Esophagus muscularis mucosa (tissue), 3 donors: ENCODE measurements around the gene CYP26B1.

Source experiments
- POLR2A ChIP-seq: fragments of 450-650 bp; IDR thresholded peaks from one replicate; pipeline ENCODE4 v1.6.1; 2017; ENCODE audit warnings: antibody characterized with exemption, moderate library complexity, mild to moderate bottlenecking, low read depth
- TF ChIP-seq, protein P1 (sequence below), 3 experiments: fragments of 200-600 bp in 2 of 3; fragments of 450-650 bp in 1 of 3; sonication (generic) in 2 of 3; IDR thresholded peaks; one replicate each; pipeline ENCODE4 v1.5.1; 2017 to 2019; ENCODE audit warnings: antibody characterized with exemption in 3 of 3, mild to moderate bottlenecking in 2 of 3, moderate library complexity in 1 of 3

DNA sequence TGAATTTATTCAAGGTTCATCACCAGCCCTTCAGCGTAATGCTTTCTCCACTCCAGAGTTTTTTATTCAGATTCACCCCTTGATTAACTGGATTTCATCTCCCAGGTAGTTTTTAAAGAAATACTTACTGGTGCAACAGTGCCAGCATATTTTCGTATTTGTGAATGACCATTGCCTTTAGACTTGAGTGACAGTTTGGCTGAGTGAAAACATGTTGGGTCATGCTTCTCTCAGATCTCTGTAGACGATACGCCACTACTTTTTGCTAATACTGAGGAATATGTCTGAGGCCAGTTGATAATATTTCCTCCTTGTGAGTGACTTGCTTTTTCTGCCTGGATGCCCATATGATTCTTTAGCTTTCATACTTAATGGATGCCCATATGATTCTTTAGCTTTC, 51.5 kb downstream of the CYP26B1 start:
- TF ChIP-seq, protein P1, sequence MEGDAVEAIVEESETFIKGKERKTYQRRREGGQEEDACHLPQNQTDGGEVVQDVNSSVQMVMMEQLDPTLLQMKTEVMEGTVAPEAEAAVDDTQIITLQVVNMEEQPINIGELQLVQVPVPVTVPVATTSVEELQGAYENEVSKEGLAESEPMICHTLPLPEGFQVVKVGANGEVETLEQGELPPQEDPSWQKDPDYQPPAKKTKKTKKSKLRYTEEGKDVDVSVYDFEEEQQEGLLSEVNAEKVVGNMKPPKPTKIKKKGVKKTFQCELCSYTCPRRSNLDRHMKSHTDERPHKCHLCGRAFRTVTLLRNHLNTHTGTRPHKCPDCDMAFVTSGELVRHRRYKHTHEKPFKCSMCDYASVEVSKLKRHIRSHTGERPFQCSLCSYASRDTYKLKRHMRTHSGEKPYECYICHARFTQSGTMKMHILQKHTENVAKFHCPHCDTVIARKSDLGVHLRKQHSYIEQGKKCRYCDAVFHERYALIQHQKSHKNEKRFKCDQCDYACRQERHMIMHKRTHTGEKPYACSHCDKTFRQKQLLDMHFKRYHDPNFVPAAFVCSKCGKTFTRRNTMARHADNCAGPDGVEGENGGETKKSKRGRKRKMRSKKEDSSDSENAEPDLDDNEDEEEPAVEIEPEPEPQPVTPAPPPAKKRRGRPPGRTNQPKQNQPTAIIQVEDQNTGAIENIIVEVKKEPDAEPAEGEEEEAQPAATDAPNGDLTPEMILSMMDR (IDR thresholded peaks at IDR 0.05), result no peak
- no peak for TF ChIP-seq POLR2A
